Dendritic cell treated with granulocyte-macrophage colony-stimulating factor and Interleukin-4, amounts not matched to agents 40 ng/mL and 50 ng/mL, for 4 days (primary cell): ENCODE data around the gene GPC6.

Source experiments
- H3K27ac Mint-ChIP-seq: one replicate; pipeline ENCODE4 v1.8.0; 2022; ENCODE audit warnings: mild to moderate bottlenecking, mixed read lengths
- H3K27me3 Mint-ChIP-seq: one replicate; pipeline ENCODE4 v1.8.0; 2022; ENCODE audit warnings: mild to moderate bottlenecking, mixed read lengths
- H3K36me3 Mint-ChIP-seq: one replicate; pipeline ENCODE4 v1.8.0; 2022; ENCODE audit warnings: low read depth, mixed read lengths
- H3K4me1 Mint-ChIP-seq: one replicate; pipeline ENCODE4 v1.8.0; 2022; ENCODE audit warnings: low read depth, mixed read lengths
- H3K4me3 Mint-ChIP-seq: one replicate; pipeline ENCODE4 v1.8.0; 2022; ENCODE audit warnings: mild to moderate bottlenecking, moderate library complexity, mixed read lengths
- H3K9me3 Mint-ChIP-seq: one replicate; pipeline ENCODE4 v1.8.0; 2022; ENCODE audit warnings: mixed read lengths
- intact Hi-C: fragments of 100-400 bp; cut with micrococcal nuclease; formaldehyde crosslinking; loops from one replicate; pipeline ENCODE4 v1.15.0; 2022

The GPC6 gene

DNA sequence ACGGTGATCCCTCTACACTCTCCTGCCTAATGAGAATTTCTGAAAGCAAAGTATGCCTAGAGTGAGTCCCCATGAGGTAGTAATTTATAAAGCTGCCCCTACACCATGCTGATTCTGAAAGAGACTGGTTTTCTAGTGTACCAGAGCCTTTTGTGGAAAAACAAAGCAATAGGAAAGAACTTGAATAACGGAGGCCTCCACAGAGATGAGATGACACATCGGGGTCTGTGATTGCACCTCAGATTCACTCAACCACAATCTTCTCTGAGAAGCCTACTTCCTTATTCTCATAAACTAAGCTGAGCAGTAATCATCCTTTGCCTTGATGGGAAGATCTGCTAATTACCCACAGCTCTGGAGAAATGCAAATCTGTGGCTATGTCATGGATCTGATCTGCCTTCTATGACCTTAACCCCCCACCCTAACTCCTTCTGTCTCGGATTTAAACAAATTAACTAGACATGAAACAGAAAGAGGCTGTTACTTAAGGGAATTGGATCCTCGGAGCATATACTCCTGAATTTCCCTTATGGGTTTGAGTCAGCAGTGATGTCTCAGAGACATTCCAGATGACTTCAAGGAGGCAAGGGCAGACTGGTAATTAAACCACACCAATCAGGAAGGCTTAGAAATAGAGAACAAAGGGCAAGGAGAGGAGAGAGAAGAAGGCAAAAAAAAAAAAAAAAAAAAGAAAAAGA is 1124.8 kb downstream of the GPC6 start:
- peaks cover 5% of the 10 kb centered on the region for H3K4me1 Mint-ChIP-seq
- H3K4me3 Mint-ChIP-seq, result no peak overlapping the region
- H3K27me3 Mint-ChIP-seq, result no peaks in the 10 kb centered on the region
- no peaks in the 10 kb centered on the region for H3K36me3 Mint-ChIP-seq
- intact Hi-C loops, result no loop called here
- no peaks in the 10 kb centered on the region for H3K9me3 Mint-ChIP-seq
- no peak overlapping the region for H3K27ac Mint-ChIP-seq

DNA sequence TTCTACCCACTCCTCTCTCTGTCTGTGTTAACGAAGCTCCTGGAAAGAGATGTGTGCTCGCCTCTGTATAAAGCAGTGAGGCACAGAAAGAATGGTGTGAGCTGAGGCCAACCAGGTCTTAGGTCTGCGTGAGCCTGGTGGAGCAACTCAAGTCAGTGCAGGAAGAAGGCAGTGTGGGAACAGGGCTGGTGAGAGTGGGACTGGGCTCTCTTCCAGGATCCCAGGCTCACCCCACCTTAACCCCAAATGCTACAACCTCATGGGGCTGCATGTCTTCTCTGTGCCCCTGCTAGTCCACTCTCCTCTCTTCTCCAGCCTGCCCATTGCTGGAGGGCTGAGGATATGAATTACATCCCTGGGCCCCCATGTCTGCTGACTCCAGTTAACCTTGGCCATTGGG is 1125.5 kb downstream of the GPC6 start:
- intact Hi-C loops, result no loop called here
- Mint-ChIP-seq H3K9me3 (no peaks in the 10 kb centered on the region), H3K36me3 (no peaks in the 10 kb centered on the region), H3K27me3 (no peaks in the 10 kb centered on the region), H3K4me1 (peaks cover 5% of the 10 kb centered on the region), H3K4me3 (no peak overlapping the region), H3K27ac (no peak overlapping the region)

DNA sequence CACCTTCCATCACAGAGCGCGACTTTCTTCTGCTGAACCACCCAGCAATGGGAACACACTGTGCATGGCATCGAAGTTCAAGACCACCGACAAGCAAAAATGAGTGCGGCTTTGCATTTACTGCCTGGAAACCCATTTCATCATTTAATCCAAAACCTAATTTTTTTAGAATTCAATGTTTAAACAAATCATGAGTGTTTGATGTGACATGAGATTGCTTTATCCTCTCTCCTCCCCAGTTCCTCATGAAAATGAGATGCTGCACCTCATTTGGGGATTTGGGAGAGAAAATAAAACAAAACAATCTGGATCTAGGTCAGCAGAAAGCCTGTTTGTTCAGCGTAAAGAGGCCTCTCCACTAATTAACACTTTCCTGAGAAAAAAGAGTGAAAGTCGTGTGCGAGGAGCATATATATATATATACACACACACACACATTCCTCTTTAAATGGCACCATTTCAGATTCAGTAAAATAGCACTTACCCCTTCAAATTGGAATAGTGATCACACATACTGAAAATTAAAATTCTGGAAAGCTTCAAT is 1126.6 kb downstream of the GPC6 start:
- Mint-ChIP-seq H3K27ac (no peak overlapping the region), H3K4me3 (no peak overlapping the region), H3K9me3 (no peaks in the 10 kb centered on the region), H3K36me3 (no peaks in the 10 kb centered on the region), H3K27me3 (no peaks in the 10 kb centered on the region), H3K4me1 (peaks cover 5% of the 10 kb centered on the region)
- intact Hi-C loops, result no loop called here

DNA sequence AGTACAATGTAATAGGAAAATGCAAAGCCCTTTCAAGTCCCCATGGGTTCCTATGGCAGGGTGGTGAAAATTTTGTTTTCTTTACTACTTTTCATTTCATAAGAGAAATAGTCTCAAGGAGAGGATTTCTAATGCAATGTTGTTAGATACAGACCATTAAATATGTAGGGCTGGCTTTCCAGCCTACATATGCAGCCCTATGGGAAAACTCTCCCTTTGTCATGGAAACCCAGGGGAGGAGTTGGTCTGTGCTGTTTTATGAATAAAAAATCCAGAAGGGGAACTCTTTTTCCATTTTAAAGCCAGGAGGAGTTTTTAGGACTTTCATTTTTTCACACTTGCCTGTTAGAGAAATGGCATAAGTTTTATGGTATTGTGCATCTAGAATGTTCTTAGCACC is 1133.3 kb downstream of the GPC6 start:
- Mint-ChIP-seq H3K27me3 (no peaks in the 10 kb centered on the region), H3K4me3 (no peak overlapping the region), H3K27ac (no peak overlapping the region), H3K9me3 (no peaks in the 10 kb centered on the region), H3K36me3 (no peaks in the 10 kb centered on the region), H3K4me1 (no peaks in the 10 kb centered on the region)
- intact Hi-C loops, result loop anchor here (5.0 kb wide), 2 partner anchors 203 to 257 kb away; no protein-coding TSS in a partner anchor

DNA sequence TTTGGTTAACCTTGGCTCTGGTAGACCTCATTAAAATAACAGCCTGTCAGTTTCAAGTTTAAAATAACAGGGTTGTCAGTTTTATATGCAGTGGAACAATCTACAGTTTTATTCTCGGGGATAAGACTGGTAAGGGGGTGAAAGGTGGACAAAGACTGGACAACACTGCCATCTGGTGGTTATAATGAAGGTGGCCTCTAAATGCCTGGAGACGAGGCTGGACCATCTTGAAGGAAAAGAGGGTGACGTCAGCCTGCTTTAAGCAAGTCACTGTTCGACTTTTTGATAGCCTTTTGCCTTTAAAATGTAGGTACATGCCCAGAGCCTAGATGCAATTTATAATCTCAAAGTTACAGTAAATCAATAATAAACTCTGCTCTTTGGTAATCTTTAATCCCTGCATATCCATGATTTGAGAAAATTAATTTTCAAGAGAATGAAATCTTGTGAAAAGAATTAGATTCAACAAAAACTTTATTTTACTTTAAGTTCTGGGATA is 1135.9 kb downstream of the GPC6 start:
- H3K36me3 Mint-ChIP-seq, result no peaks in the 10 kb centered on the region
- H3K4me1 Mint-ChIP-seq, result no peaks in the 10 kb centered on the region
- intact Hi-C loops, result loop anchor here (5.0 kb wide), 1 partner anchor 255 kb away; no protein-coding TSS in a partner anchor
- no peak overlapping the region for H3K27ac Mint-ChIP-seq
- H3K4me3 Mint-ChIP-seq, result no peak overlapping the region
- no peaks in the 10 kb centered on the region for H3K9me3 Mint-ChIP-seq
- no peaks in the 10 kb centered on the region for H3K27me3 Mint-ChIP-seq

DNA sequence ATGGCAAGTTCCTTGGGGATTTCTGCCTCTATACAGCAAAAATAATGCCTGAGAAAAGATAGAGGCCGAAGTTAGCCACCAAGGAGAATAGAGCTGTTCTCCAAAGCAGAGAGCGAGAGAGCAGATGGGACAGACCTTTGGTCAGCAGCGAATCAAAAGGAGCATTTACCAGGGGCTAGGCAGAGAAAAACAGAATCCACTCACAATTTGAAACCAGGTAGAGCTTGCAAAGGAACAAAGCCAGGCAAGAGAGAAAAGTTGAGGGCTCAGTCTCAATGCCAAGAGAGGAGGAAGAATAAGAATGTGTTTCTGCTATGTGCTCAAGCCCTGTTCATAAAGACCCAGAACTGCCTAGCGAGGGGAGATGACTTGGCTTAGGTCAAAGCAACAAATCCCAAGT is 1140.1 kb downstream of the GPC6 start:
- H3K27ac Mint-ChIP-seq, result no peak overlapping the region
- intact Hi-C loops, result no loop called here
- no peaks in the 10 kb centered on the region for H3K27me3 Mint-ChIP-seq
- H3K4me1 Mint-ChIP-seq, result no peaks in the 10 kb centered on the region
- no peak overlapping the region for H3K4me3 Mint-ChIP-seq
- H3K9me3 Mint-ChIP-seq, result no peaks in the 10 kb centered on the region
- no peaks in the 10 kb centered on the region for H3K36me3 Mint-ChIP-seq

DNA sequence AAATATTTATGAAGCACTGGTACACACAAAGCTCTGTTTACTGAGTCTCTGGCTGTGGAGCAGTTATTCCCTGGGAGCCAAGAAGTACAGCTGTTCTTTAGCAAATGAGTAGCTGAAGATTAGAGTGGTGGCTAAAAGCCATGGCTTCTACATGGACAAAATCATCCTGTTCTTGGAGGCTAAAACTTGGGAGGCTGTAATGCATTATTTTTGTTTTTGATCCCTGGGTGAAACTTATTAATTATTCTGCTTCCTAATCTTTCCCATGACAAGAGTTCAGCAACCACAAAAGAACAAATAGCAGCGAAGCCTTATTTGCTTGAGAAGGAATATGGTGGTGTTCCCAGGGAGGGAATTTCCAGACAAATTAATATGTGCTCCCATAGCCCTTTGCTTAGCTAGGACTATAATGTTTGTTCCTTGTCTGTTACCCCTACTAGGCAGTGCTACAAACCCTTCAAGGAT is 1143.4 kb downstream of the GPC6 start:
- Mint-ChIP-seq H3K4me1 (no peaks in the 10 kb centered on the region), H3K27me3 (no peaks in the 10 kb centered on the region), H3K27ac (no peak overlapping the region), H3K4me3 (no peak overlapping the region), H3K9me3 (no peaks in the 10 kb centered on the region), H3K36me3 (no peaks in the 10 kb centered on the region)
- intact Hi-C loops, result no loop called here

DNA sequence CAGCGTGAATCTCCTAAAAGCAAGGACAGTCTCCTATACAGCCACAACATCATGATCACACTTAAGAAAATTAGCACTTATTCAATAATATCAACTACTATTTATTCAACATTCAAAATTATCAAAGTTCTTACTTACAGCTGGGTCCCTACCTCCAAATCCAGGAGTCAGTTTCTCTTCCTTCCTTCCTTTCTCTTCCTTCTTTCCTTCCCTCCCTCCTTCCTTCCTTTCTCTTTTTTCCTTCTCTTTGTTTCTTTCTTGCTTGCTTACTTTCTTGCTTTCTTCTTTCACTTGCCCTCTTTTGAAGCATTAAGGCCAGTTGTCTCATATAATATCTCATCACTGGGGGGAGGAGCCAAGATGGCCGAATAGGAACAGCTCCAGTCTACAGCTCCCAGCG is 1145.2 kb downstream of the GPC6 start:
- H3K4me1 Mint-ChIP-seq, result no peaks in the 10 kb centered on the region
- H3K36me3 Mint-ChIP-seq, result no peaks in the 10 kb centered on the region
- H3K4me3 Mint-ChIP-seq, result no peak overlapping the region
- no peaks in the 10 kb centered on the region for H3K9me3 Mint-ChIP-seq
- no peaks in the 10 kb centered on the region for H3K27me3 Mint-ChIP-seq
- no peak overlapping the region for H3K27ac Mint-ChIP-seq
- intact Hi-C loops, result no loop called here

DNA sequence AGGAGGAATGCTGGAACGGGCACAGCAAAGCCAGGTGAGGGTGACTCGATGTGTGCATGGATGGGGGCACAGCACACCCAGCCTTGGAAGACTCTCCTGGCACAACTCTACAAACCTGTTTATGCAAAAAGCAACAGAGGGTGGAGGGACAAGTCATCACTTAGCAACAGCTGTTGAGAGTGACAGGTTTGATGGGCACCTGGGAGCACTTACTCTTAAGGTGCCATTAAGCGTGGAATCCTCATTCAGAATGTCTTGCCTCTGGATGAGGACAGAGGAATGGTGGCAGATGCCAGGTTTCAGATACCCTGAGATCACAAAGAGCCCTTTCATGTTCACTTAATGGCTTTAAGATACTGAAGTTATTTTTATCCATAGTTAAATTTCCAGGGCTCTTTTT is 1155.9 kb downstream of the GPC6 start:
- Mint-ChIP-seq H3K27me3 (no peaks in the 10 kb centered on the region), H3K9me3 (no peaks in the 10 kb centered on the region), H3K27ac (no peak overlapping the region), H3K4me3 (no peak overlapping the region), H3K4me1 (no peaks in the 10 kb centered on the region), H3K36me3 (no peaks in the 10 kb centered on the region)
- intact Hi-C loops, result no loop called here

DNA sequence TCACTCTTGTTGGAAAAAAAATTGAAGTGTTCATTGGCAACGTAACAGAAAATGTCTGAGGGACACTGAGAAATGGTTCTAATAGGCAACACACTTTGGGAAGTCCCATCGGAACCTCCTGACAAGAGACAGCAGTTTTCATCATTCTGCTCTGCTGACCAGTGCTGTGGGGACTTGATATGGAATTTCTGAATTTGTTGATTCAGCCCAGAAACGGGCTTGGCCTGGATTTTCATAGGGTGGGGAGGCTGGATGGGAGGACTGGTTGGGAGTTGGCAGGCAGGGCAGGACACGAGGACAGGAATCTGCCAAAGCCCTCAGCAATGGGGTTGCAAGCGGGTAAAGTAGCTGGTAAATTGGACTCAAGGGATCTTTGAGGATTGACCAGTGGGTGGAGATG is 1156.4 kb downstream of the GPC6 start:
- H3K36me3 Mint-ChIP-seq, result no peaks in the 10 kb centered on the region
- H3K4me3 Mint-ChIP-seq, result no peak overlapping the region
- H3K27ac Mint-ChIP-seq, result no peak overlapping the region
- H3K9me3 Mint-ChIP-seq, result no peaks in the 10 kb centered on the region
- no peaks in the 10 kb centered on the region for H3K4me1 Mint-ChIP-seq
- no peaks in the 10 kb centered on the region for H3K27me3 Mint-ChIP-seq
- intact Hi-C loops, result no loop called here

DNA sequence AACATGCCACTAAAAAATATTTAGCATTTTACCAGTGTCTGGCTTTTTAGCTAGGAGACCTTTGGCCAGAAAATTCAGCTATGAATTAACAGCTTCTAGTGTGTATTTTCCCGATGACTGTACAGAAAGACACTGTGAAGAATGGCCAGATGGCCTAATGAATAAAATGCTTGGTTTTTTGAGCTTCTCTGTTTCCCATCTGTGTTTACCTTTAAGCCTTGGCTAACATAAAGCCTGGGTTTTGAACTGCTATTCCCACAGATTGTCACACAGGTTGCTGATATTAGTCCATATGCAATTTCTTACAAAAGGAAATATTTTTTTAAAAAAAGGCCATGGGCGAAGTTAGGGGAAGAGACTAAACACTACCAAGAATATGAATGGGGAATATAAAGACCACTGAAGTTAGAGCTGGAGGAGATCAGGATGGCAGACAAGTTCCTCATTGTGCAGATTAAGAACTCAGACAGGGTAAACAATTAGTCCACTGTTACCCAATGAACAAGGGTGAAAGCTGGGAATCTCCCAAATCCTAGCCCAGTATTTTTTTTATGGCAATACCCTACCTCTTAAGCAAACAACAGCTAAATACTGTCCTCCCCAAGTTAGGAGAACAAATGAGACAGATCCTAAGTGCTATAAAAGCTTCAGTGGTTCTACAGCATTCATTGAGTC is 1157.8 kb downstream of the GPC6 start:
- H3K4me3 Mint-ChIP-seq, result no peak overlapping the region
- no peaks in the 10 kb centered on the region for H3K27me3 Mint-ChIP-seq
- no peaks in the 10 kb centered on the region for H3K4me1 Mint-ChIP-seq
- H3K9me3 Mint-ChIP-seq, result no peaks in the 10 kb centered on the region
- intact Hi-C loops, result no loop called here
- no peak overlapping the region for H3K27ac Mint-ChIP-seq
- H3K36me3 Mint-ChIP-seq, result no peaks in the 10 kb centered on the region

DNA sequence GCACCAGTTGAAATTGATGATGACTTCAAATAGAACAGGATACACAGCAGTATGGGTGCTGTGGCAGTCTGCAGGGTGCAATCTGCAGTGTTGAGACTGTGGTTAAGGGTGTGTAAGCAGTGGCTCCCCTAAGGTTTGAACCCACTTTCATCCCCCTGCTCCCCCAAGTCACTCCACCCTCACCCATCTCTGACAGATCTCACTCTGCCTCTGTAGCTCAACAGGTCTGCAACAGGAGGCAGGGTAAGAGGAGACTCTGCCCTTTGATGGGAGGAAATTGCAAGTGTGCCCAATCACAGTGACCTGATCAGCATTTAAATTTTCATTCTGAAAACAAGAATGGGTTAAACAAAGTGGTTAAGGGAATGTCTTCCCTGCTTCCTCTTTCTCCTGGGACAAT is 1160.4 kb downstream of the GPC6 start:
- Mint-ChIP-seq H3K27ac (no peak overlapping the region), H3K27me3 (no peaks in the 10 kb centered on the region), H3K36me3 (no peaks in the 10 kb centered on the region), H3K4me3 (no peak overlapping the region), H3K9me3 (no peaks in the 10 kb centered on the region), H3K4me1 (no peaks in the 10 kb centered on the region)
- intact Hi-C loops, result no loop called here

DNA sequence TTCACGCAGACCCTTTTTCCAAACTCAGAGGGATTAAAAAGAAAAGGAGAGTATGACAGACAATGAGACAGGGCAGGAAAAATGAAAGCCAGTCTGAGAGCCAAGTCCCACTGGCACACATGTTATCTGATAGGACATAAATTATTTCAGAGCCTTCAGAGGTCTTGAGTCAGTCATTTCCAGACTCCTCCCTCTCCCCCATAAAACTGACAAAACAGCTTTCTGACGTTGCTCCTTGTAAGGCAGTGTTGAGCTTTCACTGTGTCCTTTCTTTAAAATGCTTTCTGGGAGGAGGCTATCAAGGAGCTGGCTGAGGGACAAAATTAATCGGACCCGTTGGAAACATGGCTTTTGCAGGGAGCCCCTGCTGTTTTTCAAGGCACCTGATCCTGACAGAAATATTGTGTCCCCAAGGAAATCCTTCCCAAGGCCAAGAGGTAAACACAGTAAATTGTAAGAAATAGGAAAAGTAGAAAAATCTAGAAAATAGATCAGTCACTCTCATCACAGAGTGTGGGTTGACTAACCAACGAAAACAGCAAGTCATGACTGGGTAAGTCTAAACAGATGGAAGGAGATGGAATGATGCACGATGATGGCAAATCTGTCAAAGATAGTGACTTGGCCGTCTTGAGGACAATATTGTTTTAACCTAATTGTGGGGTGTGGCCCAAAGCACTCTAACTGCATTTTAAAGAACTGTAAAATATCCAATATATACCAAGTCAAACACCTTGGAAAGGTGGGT is 1163.2 kb downstream of the GPC6 start:
- intact Hi-C loops, result no loop called here
- H3K27me3 Mint-ChIP-seq, result no peaks in the 10 kb centered on the region
- H3K27ac Mint-ChIP-seq, result no peak overlapping the region
- H3K4me1 Mint-ChIP-seq, result no peaks in the 10 kb centered on the region
- H3K4me3 Mint-ChIP-seq, result no peak overlapping the region
- H3K9me3 Mint-ChIP-seq, result no peaks in the 10 kb centered on the region
- H3K36me3 Mint-ChIP-seq, result no peaks in the 10 kb centered on the region

DNA sequence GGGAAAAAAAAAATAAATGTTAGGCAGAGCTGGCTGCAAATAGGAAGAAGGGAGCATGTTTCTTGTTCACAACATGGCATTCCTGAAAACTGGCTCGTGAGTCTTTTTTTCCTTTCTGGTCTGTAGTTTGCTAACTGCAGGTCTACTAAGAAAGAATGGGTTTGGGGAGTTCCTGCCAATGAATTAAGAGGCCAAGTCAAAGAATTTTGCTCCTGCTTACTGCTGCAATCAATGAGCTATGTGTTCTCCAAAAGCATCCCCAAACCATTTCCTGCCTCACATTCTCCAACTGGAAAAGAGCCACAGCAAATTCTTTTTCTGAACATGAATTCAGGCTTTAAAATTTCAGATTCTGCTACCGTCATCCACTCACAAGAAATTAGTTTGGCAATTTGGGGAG is 1164.3 kb downstream of the GPC6 start:
- no peaks in the 10 kb centered on the region for H3K9me3 Mint-ChIP-seq
- no peaks in the 10 kb centered on the region for H3K36me3 Mint-ChIP-seq
- no peaks in the 10 kb centered on the region for H3K4me1 Mint-ChIP-seq

More for the DNA sequence above, 1164.3 kb downstream of the GPC6 start:
- intact Hi-C loops, result no loop called here
- Mint-ChIP-seq H3K27me3 (no peaks in the 10 kb centered on the region), H3K4me3 (no peak overlapping the region), H3K27ac (no peak overlapping the region)
